H1 (cell line): ENCODE results near the gene SNX24. TPM values are rescaled to one million over a fixed set of nuclear protein-coding genes. Genes with fewer than 3 reads are reported as not detected.

ENCODE experiments used
- CTCF ChIA-PET: fragments of 300-600 bp; sonication (Branson Sonifier 250); formaldehyde crosslinking; loops from one replicate; lab custom pipeline; 2021; ENCODE audit not compliant: partially characterized antibody; lab: Charles Lee
- POLR2A ChIA-PET: fragments of 300-600 bp; sonication (Branson Sonifier 250); formaldehyde crosslinking; loops from one replicate; lab custom pipeline; 2021; ENCODE audit warnings: inconsistent platforms; ENCODE audit not compliant: partially characterized antibody; lab: Charles Lee
- DNase-seq, 2 experiments: peaks; one replicate each; pipeline versions ENCODE4 v3.0.0 to v3.0.0-alpha.2; 2010 to 2022; ENCODE audit warnings: low spot score in 2 of 2, low read depth in 1 of 2, mixed read lengths in 1 of 2
- FAIRE-seq: peaks from 2 replicates; lab custom pipeline; 2011; peaks lifted over from hg19 to GRCh38; lab: Jason Lieb, UNC
- H2AFZ ChIP-seq: 2 replicates; pipeline ENCODE4 v1.8.1; 2012; ENCODE audit warnings: low read length, inconsistent platforms
- H2AK5ac ChIP-seq: 2 replicates; pipeline ENCODE4 v1.6.1; 2013; ENCODE audit warnings: low read depth, low read length
- H2BK120ac ChIP-seq: replicated peaks from 2 replicates; pipeline ENCODE3; 2013; ENCODE audit warnings: low read depth, low read length, inconsistent platforms
- H2BK12ac ChIP-seq: 2 replicates; pipeline ENCODE4 v1.6.1; 2013; ENCODE audit warnings: low read depth, low read length
- H2BK15ac ChIP-seq: 2 replicates; pipeline ENCODE4 v1.6.1; 2013; ENCODE audit warnings: low read length
- H2BK20ac ChIP-seq: 2 replicates; pipeline ENCODE4 v1.6.1; 2013; ENCODE audit warnings: low read length
- H2BK5ac ChIP-seq: 2 replicates; pipeline ENCODE4 v1.6.1; 2013; ENCODE audit warnings: low read depth, low read length
- H3K14ac ChIP-seq: 2 replicates; pipeline ENCODE4 v1.6.1; 2013; ENCODE audit warnings: inconsistent platforms; ENCODE audit not compliant: insufficient read length
- H3K18ac ChIP-seq: 2 replicates; pipeline ENCODE4 v1.6.1; 2013; ENCODE audit warnings: low read length; ENCODE audit errors: extremely low read depth
- H3K23ac ChIP-seq: 2 replicates; pipeline ENCODE4 v1.6.1; 2013; ENCODE audit warnings: inconsistent platforms; ENCODE audit not compliant: insufficient read length
- H3K23me2 ChIP-seq: 2 replicates; pipeline ENCODE4 v1.6.1; 2013; ENCODE audit warnings: low read depth, low read length
- H3K27ac ChIP-seq: 2 replicates; pipeline ENCODE4 v1.6.1; 2011; ENCODE audit warnings: low read depth, low read length, inconsistent platforms
- H3K27me3 ChIP-seq, 4 experiments: replicated peaks in 1 of 4; 1 replicate in 1 of 4; 2 replicates in 3 of 4; pipeline versions ENCODE4 v1.6.1 to v1.8.1; 2011 to 2013; ENCODE audit warnings: low read length in 3 of 4, mild to moderate bottlenecking in 3 of 4, inconsistent platforms in 2 of 4, mixed read lengths in 2 of 4, moderate library complexity in 1 of 4; ENCODE audit not compliant: control insufficient read depth in 3 of 4, insufficient read depth in 3 of 4; ENCODE audit errors: extremely low read depth in 1 of 4
- H3K36me3 ChIP-seq, 4 experiments: 2 replicates each; pipeline versions ENCODE4 v1.6.1 to v1.8.1; 2011 to 2013; ENCODE audit warnings: mild to moderate bottlenecking in 4 of 4, low read length in 3 of 4, moderate library complexity in 2 of 4, control low read depth in 1 of 4, inconsistent platforms in 1 of 4; ENCODE audit not compliant: insufficient read depth in 4 of 4, control insufficient read depth in 2 of 4
- H3K4ac ChIP-seq: replicated peaks from 2 replicates; pipeline ENCODE3; 2013; ENCODE audit warnings: low read length, low read depth, mixed read lengths, inconsistent platforms; ENCODE audit not compliant: insufficient read length
- H3K4me1 ChIP-seq, 4 experiments: replicated peaks in 1 of 4; 1 replicate in 1 of 4; 2 replicates in 3 of 4; pipeline versions ENCODE4 v1.6.1 to v1.8.1; 2011 to 2013; ENCODE audit warnings: low read length in 3 of 4, inconsistent platforms in 2 of 4, mixed read lengths in 1 of 4; ENCODE audit not compliant: insufficient read depth in 4 of 4, control insufficient read depth in 3 of 4
- H3K4me2 ChIP-seq, 2 experiments: 2 replicates each; pipeline versions ENCODE4 v1.6.1 to v1.8.1; 2011 to 2013; ENCODE audit warnings: low read depth in 2 of 2, low read length in 2 of 2, control low read depth in 1 of 2, inconsistent platforms in 1 of 2, mild to moderate bottlenecking in 1 of 2; ENCODE audit not compliant: insufficient read depth in 1 of 2
- H3K4me3 ChIP-seq, 4 experiments: fragments of 200-600, 300-600 bp in 1 of 4; sonication (generic), shearing (Covaris generic), sonication (Bioruptor Twin) in 1 of 4; 2 replicates each; pipeline versions ENCODE4 v1.5.1 to v1.8.1; 2011 to 2016; ENCODE audit warnings: low read length in 4 of 4, low read depth in 3 of 4, control low read depth in 2 of 4, inconsistent platforms in 2 of 4, mild to moderate bottlenecking in 2 of 4, mixed read lengths in 1 of 4, moderate library complexity in 1 of 4; ENCODE audit not compliant: insufficient read depth in 2 of 4; ENCODE audit errors: extremely low read depth in 1 of 4
- H3K56ac ChIP-seq: replicated peaks from 2 replicates; pipeline ENCODE3; 2013; ENCODE audit warnings: low read depth, mild to moderate bottlenecking, mixed read lengths, low read length, inconsistent platforms; ENCODE audit not compliant: insufficient read length
- H3K79me1 ChIP-seq: 2 replicates; pipeline ENCODE4 v1.6.1; 2013; ENCODE audit warnings: low read depth, low read length, control low read depth
- H3K79me2 ChIP-seq, 2 experiments: 2 replicates each; pipeline versions ENCODE4 v1.6.1 to v1.8.1; 2012 to 2013; ENCODE audit warnings: low read length in 2 of 2, mild to moderate bottlenecking in 2 of 2, inconsistent platforms in 1 of 2; ENCODE audit not compliant: insufficient read depth in 2 of 2, control insufficient read depth in 1 of 2
- H3K9ac ChIP-seq, 4 experiments: replicated peaks in 1 of 4; 1 replicate in 1 of 4; 2 replicates in 3 of 4; pipeline versions ENCODE4 v1.6.1 to v1.8.1; 2011 to 2013; ENCODE audit warnings: low read depth in 3 of 4, low read length in 3 of 4, control low read depth in 2 of 4, mild to moderate bottlenecking in 2 of 4, moderate library complexity in 2 of 4, inconsistent platforms in 1 of 4; ENCODE audit errors: extremely low read depth in 1 of 4
- H3K9me3 ChIP-seq, 2 experiments: 2 replicates each; pipeline versions ENCODE4 v1.6.1 to v1.8.1; 2012 to 2013; ENCODE audit warnings: mild to moderate bottlenecking in 2 of 2, moderate library complexity in 2 of 2, control low read depth in 1 of 2, inconsistent platforms in 1 of 2, low read depth in 1 of 2, low read length in 1 of 2, mixed read lengths in 1 of 2; ENCODE audit not compliant: insufficient read depth in 2 of 2
- H4K20me1 ChIP-seq, 2 experiments: replicated peaks in 1 of 2; 2 replicates each; pipeline versions ENCODE3 to v1.8.1; 2011 to 2013; ENCODE audit warnings: inconsistent platforms in 2 of 2, low read length in 2 of 2, mild to moderate bottlenecking in 1 of 2; ENCODE audit not compliant: insufficient read depth in 2 of 2, control insufficient read depth in 1 of 2
- H4K5ac ChIP-seq: 2 replicates; pipeline ENCODE4 v1.6.1; 2013; ENCODE audit warnings: low read length, low read depth, mixed read lengths, inconsistent platforms; ENCODE audit not compliant: insufficient read length
- H4K8ac ChIP-seq: 2 replicates; pipeline ENCODE4 v1.8.0; 2013; ENCODE audit warnings: mild to moderate bottlenecking, moderate library complexity, low read length, inconsistent platforms; ENCODE audit not compliant: insufficient read depth; ENCODE audit errors: extremely low read depth
- H4K91ac ChIP-seq: replicated peaks from 2 replicates; pipeline ENCODE3; 2013; ENCODE audit warnings: low read length, mixed read lengths, inconsistent platforms; ENCODE audit not compliant: insufficient read length
- CHD2 ChIP-seq: IDR thresholded peaks from 2 replicates; pipeline ENCODE4 v1.6.1; 2012; ENCODE audit warnings: low read length, improper control_type of control experiment
- CREB1 ChIP-seq: IDR thresholded peaks from 2 replicates; pipeline ENCODE4 v1.6.1; 2012; ENCODE audit warnings: inconsistent platforms
- GABPA ChIP-seq: IDR thresholded peaks from 2 replicates; pipeline ENCODE4 v1.6.1; 2011; ENCODE audit warnings: mild to moderate bottlenecking, low read length, moderate library complexity, borderline replicate concordance; ENCODE audit not compliant: insufficient read depth
- GTF2F1 ChIP-seq: IDR thresholded peaks from 2 replicates; pipeline ENCODE4 v1.6.1; 2012; ENCODE audit warnings: low read depth, low read length, improper control_type of control experiment, borderline replicate concordance
- NANOG ChIP-seq: IDR thresholded peaks from 2 replicates; pipeline ENCODE4 v1.6.1; 2011; ENCODE audit warnings: low read length, low read depth, mild to moderate bottlenecking, inconsistent platforms; ENCODE audit not compliant: insufficient read depth, poor library complexity, severe bottlenecking
- NRF1 ChIP-seq: IDR thresholded peaks from 2 replicates; pipeline ENCODE4 v1.6.1; 2011; ENCODE audit warnings: mild to moderate bottlenecking, low read depth, low read length, improper control_type of control experiment
- WGBS, 2 experiments: shearing (Covaris generic) in 1 of 2; methylation state at CpG; one replicate each; pipeline versions ENCODE4 v1.1.6 to v1.1.7; 2013 to 2015; ENCODE audit warnings: low lambda C conversion rate in 2 of 2, mixed read lengths in 2 of 2, inconsistent platforms in 1 of 2, low coverage in 1 of 2, missing lambda C conversion rate in 1 of 2; ENCODE audit not compliant: insufficient replicate concordance in 2 of 2, insufficient coverage in 1 of 2, insufficient read length in 1 of 2; ENCODE audit errors: extremely low coverage in 1 of 2, missing lambda C conversion rate in 1 of 2; 5-methylcytosine and 5-hydroxymethylcytosine counted together
- polyA plus RNA-seq, 7 experiments: library from polyadenylated mRNA; depleted of rRNA in 3 of 7; stranded (reverse) in 5 of 7; unstranded in 2 of 7; fragments of >200 nt in 5 of 7; fragments of 200-250 nt in 2 of 7; gene quantifications; 1 replicate in 5 of 7; 2 replicates in 1 of 7; 4 replicates in 1 of 7; pipeline versions ENCODE4 v1.2.1 to v1.2.3, GENCODE V29; 2011 to 2013; ENCODE audit warnings: missing spikeins in 2 of 7, mixed read lengths in 2 of 7
- total RNA-seq: library from RNA; stranded (reverse); fragmentation: NEBNext Ultra II Directional; extraction: Animal tissue kit (Norgen Biotek cat#: 25700); gene quantifications from 2 replicates; pipeline ENCODE4 v1.2.1, GENCODE V29; 2021

SNX24 gene
- total and polyA plus RNA-seq, 2 of the 8 experiments (the other 6 are each of a cell fraction or from before 2014, with no cell fraction given), result 7.3 to 14.3 TPM

- no peak overlapping the region for H3K23ac ChIP-seq
- no peak for FAIRE-seq
- H3K9ac ChIP-seq, result no peak overlapping the region
- H2BK5ac ChIP-seq, result no peak overlapping the region
- no peak overlapping the region for H2AFZ ChIP-seq
- no peaks in the 10 kb centered on the region for H3K79me1 ChIP-seq
- WGBS, 2 experiments, result 98% methylated on average over 2 of the region's 2 CpGs; no CpG with 5 or more reads in 1 of the 2 experiments
- no peaks in the 10 kb centered on the region for H3K79me2 ChIP-seq
- H3K18ac ChIP-seq, result no peak overlapping the region
- POLR2A ChIA-PET, result no interaction called here
- H3K36me3 ChIP-seq, result no peaks in the 10 kb centered on the region
- no peak overlapping the region for H3K56ac ChIP-seq
- H4K8ac ChIP-seq, result no peak overlapping the region
- TF ChIP-seq CHD2, result no peak
- TF ChIP-seq GTF2F1, result no peak
- no peak for TF ChIP-seq NANOG
- no peak for TF ChIP-seq NRF1
- TF ChIP-seq CREB1, result no peak
- no peak for TF ChIP-seq GABPA
- TF ChIP-seq, all 59 proteins: peak for 0
- Histone ChIP-seq H3K9me3 (no peaks in the 10 kb centered on the region), H3K4me3 (no peak overlapping the region), H2BK15ac (no peak overlapping the region), H3K27ac (no peak overlapping the region), H3K4me2 (no peak overlapping the region), H3K27me3 (no peaks in the 10 kb centered on the region), H2BK12ac (no peak overlapping the region), H3K4ac (no peak overlapping the region), H4K5ac (no peak overlapping the region), H2BK20ac (no peak overlapping the region), H2BK120ac (no peak overlapping the region), H3K14ac (no peak overlapping the region), H4K91ac (no peak overlapping the region), H3K4me1 (no peaks in the 10 kb centered on the region), H2AK5ac (no peak overlapping the region), H3K23me2 (no peaks in the 10 kb centered on the region), H4K20me1 (no peaks in the 10 kb centered on the region)
- no peak for DNase-seq
- CTCF ChIA-PET, result interaction anchor here (0.7 kb wide), 1 partner anchor 842 kb away, joined by 3 read pairs; the partner anchor contains the start of gene ZNF474
Measured at GRCh38 chr5:122971333-122971732, 125.9 kb downstream of the SNX24 start.
